ENCODE measurements around the gene CEP164.

CEP164 gene

GRCh38 chr11:117410238-117410637 lies 82.6 kb downstream of the CEP164 start:
- H3K4me3 ChIP-seq (replicated peaks in 1 of 2; ENCODE audit: low read depth in 2 of 2, low read length in 2 of 2) = no peak overlapping the region
- TF ChIP-seq CTCF (IDR thresholded peaks at IDR 0.05; ENCODE audit: low read depth, low read length) = no peak
- no peak for DNase-seq (ENCODE audit: low read depth in 2 of 2)

- H3K4me3 ChIP-seq (replicated peaks in 1 of 2; ENCODE audit: low read depth in 2 of 2, low read length in 2 of 2) = no peak overlapping the region
- DNase-seq (ENCODE audit: low read depth in 2 of 2) = no peak
- no peak for TF ChIP-seq CTCF (IDR thresholded peaks at IDR 0.05; ENCODE audit: low read depth, low read length)
These were observed 83.4 kb downstream of the CEP164 start for GRCh38 chr11:117410861-117411710.

GRCh38 chr11:117411736-117412135 lies 84.1 kb downstream of the CEP164 start:
- no peak overlapping the region for H3K4me3 ChIP-seq (replicated peaks in 1 of 2; ENCODE audit: low read depth in 2 of 2, low read length in 2 of 2)
- TF ChIP-seq CTCF (IDR thresholded peaks at IDR 0.05; ENCODE audit: low read depth, low read length) = no peak

GRCh38 chr11:117412176-117412575 lies 84.5 kb downstream of the CEP164 start:
- no peak overlapping the region for H3K4me3 ChIP-seq (replicated peaks in 1 of 2; ENCODE audit: low read depth in 2 of 2, low read length in 2 of 2)
- no peak for DNase-seq (ENCODE audit: low read depth in 2 of 2)
- TF ChIP-seq CTCF (IDR thresholded peaks at IDR 0.05; ENCODE audit: low read depth, low read length) = no peak

More at GRCh38 chr11:117411736-117412135, 84.1 kb downstream of the CEP164 start:
- DNase-seq (ENCODE audit: low read depth in 2 of 2) = no peak

- no peak for TF ChIP-seq CTCF (IDR thresholded peaks at IDR 0.05; ENCODE audit: low read depth, low read length)
- no peak overlapping the region for H3K4me3 ChIP-seq (replicated peaks in 1 of 2; ENCODE audit: low read depth in 2 of 2, low read length in 2 of 2)
- no peak for DNase-seq (ENCODE audit: low read depth in 2 of 2)
These were observed 85.1 kb downstream of the CEP164 start for GRCh38 chr11:117412653-117413275.

GRCh38 chr11:117413616-117414015 lies 86.0 kb downstream of the CEP164 start:
- DNase-seq (ENCODE audit: low read depth in 2 of 2) = no peak
- no peak overlapping the region for H3K4me3 ChIP-seq (replicated peaks in 1 of 2; ENCODE audit: low read depth in 2 of 2, low read length in 2 of 2)
- no peak for TF ChIP-seq CTCF (IDR thresholded peaks at IDR 0.05; ENCODE audit: low read depth, low read length)
